ENCODE data around the gene BIVM. TPM values are rescaled to one million over a fixed set of nuclear protein-coding genes. Genes with fewer than 3 reads are reported as not detected.
"Not testable (repeated sequence)": the region's sequence is repeated elsewhere in the genome, so short reads cannot be mapped to it uniquely, and the experiment has no call there.

BIVM gene
- total RNA-seq, 2 experiments from 2014 or later = 28.8 to 32.1 TPM

DNA sequence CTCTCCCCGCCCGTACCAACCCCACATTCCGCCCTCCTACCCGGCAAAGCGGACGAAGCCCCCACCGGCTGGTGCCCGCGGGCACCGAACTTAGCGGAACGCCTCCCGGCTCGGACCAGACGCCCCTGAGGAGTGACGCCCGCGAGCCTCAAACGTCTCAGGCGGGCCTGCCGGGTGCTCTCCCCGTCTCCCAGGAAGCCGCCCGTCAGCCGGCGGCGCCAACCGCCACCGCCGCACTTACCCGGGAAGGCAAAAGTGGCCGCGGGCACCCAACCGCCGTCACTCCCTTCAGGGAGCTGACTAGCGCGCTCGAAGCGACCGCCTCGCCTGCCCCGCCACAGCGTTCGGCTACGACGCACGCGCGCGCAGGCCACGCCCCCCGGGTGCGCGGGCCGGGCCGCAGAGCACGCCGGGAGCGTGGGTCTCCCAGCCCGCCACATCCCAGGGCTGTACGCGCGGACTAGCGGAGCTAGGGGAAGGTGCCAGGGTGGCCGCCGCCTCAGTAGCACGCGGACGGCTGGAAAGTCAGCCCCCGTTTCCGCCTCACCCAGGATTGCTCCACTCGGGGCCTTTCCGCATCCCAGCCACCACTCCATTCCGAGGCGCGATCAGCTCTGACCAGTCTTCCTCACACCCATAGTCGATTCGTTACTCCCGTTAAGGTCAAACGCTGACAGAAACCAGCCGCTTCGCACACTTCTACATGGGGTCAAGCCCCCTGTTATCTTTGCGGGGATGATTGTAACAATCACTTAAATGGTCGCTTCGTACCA is 25.3 kb upstream of the BIVM start, which contains the start of gene TEX30:
Gene TEX30 (minus strand): TSS at position 346 of the 773 bp plus-strand sequence. CDS start 3,760 bp downstream, outside the sequence.
- POLR2A ChIA-PET = interaction anchor here (0.8 to 5.8 kb wide), 20 partner anchors 8 to 379 kb away, joined by 3 to 107 read pairs (median 4); partner anchors contain the start of genes BIVM, ERCC5, POGLUT2 and TPP2
- Mint-ChIP-seq H3K4me1 (peaks cover 61% of the 10 kb centered on the region), H3K27me3 (no peaks in the 10 kb centered on the region), H3K27ac (peak within 1 kb of the TSS; percentile 89), H3K4me3 (peak within 1 kb of the TSS; percentile 85), H3K36me3 (ENCODE audit: low read depth) (peaks cover 13% of the 10 kb centered on the region), H3K9me3 (no peaks in the 10 kb centered on the region)
- DNase-seq = peak; percentile 90
- CTCF ChIA-PET = interaction anchor here (0.7 to 3.8 kb wide), 14 partner anchors 11 to 182 kb away, joined by 3 to 37 read pairs (median 5); partner anchors contain the start of gene TPP2

DNA sequence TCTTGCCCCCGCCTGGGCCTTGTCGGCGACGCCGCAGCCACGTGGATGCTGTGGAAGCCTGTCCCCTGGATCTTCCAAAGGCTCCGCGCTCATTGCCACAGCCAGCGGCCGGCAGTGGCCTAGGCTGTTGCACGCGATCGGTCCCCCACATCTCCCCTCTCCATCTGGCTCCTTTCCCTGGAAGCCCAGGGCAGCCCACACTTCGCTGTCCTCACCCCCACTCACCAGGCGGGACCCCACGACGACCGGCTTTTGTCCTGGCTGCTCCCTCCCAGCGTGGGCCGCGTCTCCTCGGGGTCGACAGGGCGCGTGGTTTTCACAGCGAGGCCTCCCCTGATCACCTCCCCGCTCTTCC is 24.7 kb upstream of the BIVM start:
- ChIA-PET POLR2A (interaction anchor here (0.8 to 5.8 kb wide), 17 partner anchors 8 to 185 kb away, joined by 3 to 107 read pairs (median 6); partner anchors contain the start of genes BIVM, ERCC5, POGLUT2 and TPP2), CTCF (interaction anchor here (0.7 to 3.8 kb wide), 12 partner anchors 11 to 182 kb away, joined by 3 to 37 read pairs (median 5); partner anchors contain the start of gene TPP2)
- H3K36me3 Mint-ChIP-seq (ENCODE audit: low read depth) = peaks cover 13% of the 10 kb centered on the region
- H3K27ac Mint-ChIP-seq = peak overlapping the region; percentile 89
- H3K9me3 Mint-ChIP-seq = no peaks in the 10 kb centered on the region
- H3K4me3 Mint-ChIP-seq = peak overlapping the region; percentile 85
- H3K27me3 Mint-ChIP-seq = no peaks in the 10 kb centered on the region
- H3K4me1 Mint-ChIP-seq = peaks cover 64% of the 10 kb centered on the region
- no peak for DNase-seq

DNA sequence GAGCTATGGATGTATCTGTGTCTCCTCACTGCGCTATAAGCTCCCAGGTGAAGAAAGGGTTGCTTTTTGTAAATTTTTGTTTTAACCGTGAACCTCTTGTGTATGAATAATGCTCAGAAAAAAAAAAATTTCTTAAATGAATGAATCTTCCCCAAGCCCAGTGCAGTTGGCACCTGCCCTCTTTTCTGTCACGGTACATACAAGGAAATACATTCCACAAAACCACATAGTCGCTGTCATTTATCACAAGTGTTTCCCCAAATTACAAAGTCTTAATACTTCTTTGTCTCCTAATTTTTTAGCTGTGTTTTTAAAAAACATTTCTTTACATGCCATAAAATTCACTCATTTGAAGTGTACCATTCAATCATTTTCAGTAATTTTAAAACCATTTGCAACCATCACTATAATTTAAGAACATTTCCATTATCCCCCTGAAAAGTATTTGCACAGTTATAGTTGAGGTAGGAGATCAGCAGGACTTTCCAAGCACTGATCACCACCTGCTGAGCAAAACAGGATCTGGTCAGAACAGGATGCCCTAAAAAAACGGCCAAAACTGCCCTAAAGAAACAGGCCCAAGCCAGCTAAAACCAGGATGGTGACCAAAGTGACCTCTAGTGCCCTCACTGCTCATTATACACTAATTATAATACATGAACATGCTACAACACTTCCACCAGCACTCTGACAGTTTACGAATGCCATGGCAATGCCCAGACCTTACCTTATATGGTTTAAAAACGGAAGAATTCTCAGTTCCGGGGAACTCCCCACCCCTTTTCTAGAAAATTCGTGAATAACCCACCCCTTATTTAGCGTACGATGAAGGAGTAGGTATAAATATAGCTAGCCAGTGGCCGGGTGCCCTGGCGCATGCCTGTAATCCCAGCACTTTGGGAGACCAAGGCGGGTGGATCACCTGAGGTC is 24.1 kb upstream of the BIVM start:
- peaks cover 13% of the 10 kb centered on the region for H3K36me3 Mint-ChIP-seq (ENCODE audit: low read depth)
- H3K27me3 Mint-ChIP-seq = no peaks in the 10 kb centered on the region
- ChIA-PET POLR2A (interaction anchor here (1.5 to 5.8 kb wide), 10 partner anchors 10 to 182 kb away, joined by 5 to 107 read pairs (median 16); partner anchors contain the start of genes BIVM, ERCC5, POGLUT2 and TPP2), CTCF (interaction anchor here (1.2 to 3.8 kb wide), 4 partner anchors 10 to 183 kb away, joined by 6 to 37 read pairs (median 12); no protein-coding TSS in a partner anchor)
- H3K9me3 Mint-ChIP-seq = no peaks in the 10 kb centered on the region
- DNase-seq = no peak
- H3K4me1 Mint-ChIP-seq = peaks cover 68% of the 10 kb centered on the region
- peak overlapping the region; percentile 89 for H3K27ac Mint-ChIP-seq
- peak overlapping the region; percentile 85 for H3K4me3 Mint-ChIP-seq

DNA sequence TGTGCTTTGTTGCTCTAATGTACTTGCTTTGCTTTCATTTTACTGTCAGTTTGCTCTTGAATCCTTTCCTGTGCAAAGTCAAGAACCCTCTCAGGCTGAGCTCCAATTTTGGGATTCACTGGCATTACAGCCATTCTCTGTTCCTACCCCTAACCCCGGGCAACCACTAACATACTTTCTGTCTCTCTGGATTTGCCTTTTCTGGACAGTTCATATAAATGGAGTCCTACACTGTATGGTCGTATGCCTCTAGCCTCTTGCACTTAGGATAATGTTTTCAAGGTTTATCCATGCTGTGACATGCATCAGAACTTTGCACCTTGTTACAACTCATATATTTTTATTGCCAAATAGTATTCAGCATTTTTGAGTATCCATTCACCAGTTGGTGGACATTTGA is 22.6 kb upstream of the BIVM start:
- ChIA-PET CTCF (interaction anchor here (0.9 to 1.1 kb wide), 2 partner anchors 24 to 185 kb away, joined by 4 read pairs; no protein-coding TSS in a partner anchor), POLR2A (interaction anchor here (1.7 to 3.8 kb wide), 2 partner anchors 69 to 180 kb away, joined by 6 to 66 read pairs; partner anchors contain the start of genes ERCC5 and TPP2)
- H3K27ac Mint-ChIP-seq = no peak overlapping the region
- H3K4me3 Mint-ChIP-seq = no peak overlapping the region
- peaks cover 2% of the 10 kb centered on the region for H3K9me3 Mint-ChIP-seq
- H3K27me3 Mint-ChIP-seq = no peaks in the 10 kb centered on the region
- peaks cover 68% of the 10 kb centered on the region for H3K4me1 Mint-ChIP-seq
- peaks cover 17% of the 10 kb centered on the region for H3K36me3 Mint-ChIP-seq (ENCODE audit: low read depth)
- no peak for DNase-seq

DNA sequence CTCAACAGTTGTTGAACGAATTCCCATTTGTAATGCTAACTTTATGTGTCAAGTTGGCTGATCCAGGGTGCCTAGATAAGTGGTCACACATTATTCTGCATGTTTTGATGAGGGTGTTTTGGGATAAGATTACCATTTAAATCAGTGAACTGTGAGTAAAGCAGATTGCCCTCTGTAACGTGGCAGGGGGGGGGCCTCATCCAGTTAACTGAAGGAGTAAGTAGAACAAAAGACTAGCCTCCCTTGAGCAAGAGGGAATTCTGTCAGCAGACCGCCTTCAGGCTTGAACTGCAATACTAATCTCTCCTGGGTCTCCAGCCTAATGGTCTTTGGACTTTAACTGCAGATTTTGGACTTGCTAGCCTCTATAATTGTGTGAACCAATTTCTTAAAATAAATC is 21.2 kb upstream of the BIVM start:
- H3K4me1 Mint-ChIP-seq = peaks cover 55% of the 10 kb centered on the region
- ChIA-PET POLR2A (no interaction called here), CTCF (interaction anchor here (1.5 kb wide), 1 partner anchor 185 kb away, joined by 3 read pairs; no protein-coding TSS in a partner anchor)
- H3K27me3 Mint-ChIP-seq = no peaks in the 10 kb centered on the region
- DNase-seq = no peak
- peaks cover 25% of the 10 kb centered on the region for H3K36me3 Mint-ChIP-seq (ENCODE audit: low read depth)
- peaks cover 11% of the 10 kb centered on the region for H3K9me3 Mint-ChIP-seq
- no peak overlapping the region for H3K27ac Mint-ChIP-seq
- H3K4me3 Mint-ChIP-seq = no peak overlapping the region

DNA sequence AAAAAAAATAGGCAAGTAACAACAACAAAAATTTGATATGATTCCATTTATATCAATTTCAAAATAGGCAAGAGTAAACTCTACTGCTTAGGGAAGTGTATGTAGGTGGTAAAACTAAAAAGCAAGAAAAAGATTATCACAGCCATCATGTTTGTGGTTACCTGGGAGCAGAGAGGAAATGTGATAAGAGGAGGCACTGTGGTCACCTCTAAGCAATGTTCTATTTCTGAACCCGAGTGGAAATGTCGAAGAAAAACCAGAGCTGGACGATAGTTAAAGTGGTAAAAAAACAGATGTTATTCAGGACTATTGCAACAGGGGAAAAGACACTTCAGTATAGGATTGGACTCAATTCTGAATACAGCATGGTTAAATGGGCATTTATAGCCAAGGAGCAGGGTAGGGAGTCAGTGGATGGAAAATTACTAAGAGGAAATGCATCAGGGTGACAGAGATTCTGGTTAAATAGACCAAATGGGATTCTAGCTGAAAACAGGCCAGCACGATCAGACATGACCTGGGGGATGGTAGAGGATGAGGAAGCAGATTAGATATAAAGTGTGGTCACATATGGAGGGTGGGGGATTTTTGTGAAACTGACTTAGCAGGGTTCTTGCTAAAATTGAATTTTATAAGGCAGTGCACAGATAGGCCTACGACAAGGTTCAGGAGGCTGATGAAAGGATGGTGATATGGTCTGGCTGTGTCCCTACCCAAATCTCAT is 19.3 kb upstream of the BIVM start:
- no peaks in the 10 kb centered on the region for H3K27me3 Mint-ChIP-seq
- peak overlapping the region; percentile 56 for H3K4me3 Mint-ChIP-seq
- peaks cover 12% of the 10 kb centered on the region for H3K9me3 Mint-ChIP-seq
- peak overlapping the region; percentile 98 for H3K27ac Mint-ChIP-seq
- CTCF ChIA-PET = interaction anchor here (1.3 kb wide), 1 partner anchor 188 kb away, joined by 3 read pairs; no protein-coding TSS in a partner anchor
- peaks cover 45% of the 10 kb centered on the region for H3K4me1 Mint-ChIP-seq
- POLR2A ChIA-PET = interaction anchor here (0.9 to 1.9 kb wide), 6 partner anchors 9 to 183 kb away, joined by 3 to 12 read pairs (median 6); partner anchors contain the start of genes BIVM, ERCC5, POGLUT2 and TPP2
- peak; percentile 39 for DNase-seq
- H3K36me3 Mint-ChIP-seq (ENCODE audit: low read depth) = peaks cover 35% of the 10 kb centered on the region

DNA sequence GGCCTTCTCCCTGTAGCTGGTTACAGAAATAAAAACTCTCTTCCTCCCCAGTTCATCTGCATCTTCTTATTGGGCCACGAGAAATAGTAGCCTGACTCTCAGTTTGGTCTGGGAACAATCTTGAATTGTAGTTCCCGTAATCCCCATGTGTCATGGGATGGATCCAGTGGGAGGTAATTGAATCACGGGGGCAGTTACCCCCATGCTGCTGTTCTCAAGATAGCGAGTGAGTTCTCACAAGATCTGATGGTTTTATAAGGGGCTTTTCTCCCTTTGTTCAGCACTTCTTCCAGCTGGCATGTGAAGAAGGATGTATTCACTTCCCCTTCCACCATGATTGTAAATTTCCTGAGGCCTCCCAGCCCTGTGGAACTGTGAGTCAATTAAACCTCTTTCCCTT is 18.3 kb upstream of the BIVM start:
- H3K27me3 Mint-ChIP-seq, DNase-seq, H3K4me3 Mint-ChIP-seq: not testable (repeated sequence)
- peaks cover 40% of the 10 kb centered on the region for H3K4me1 Mint-ChIP-seq
- POLR2A ChIA-PET = interaction anchor here (1.0 to 1.9 kb wide), 3 partner anchors 17 to 184 kb away, joined by 4 to 12 read pairs (median 4); partner anchors contain the start of gene TPP2
- CTCF ChIA-PET = interaction anchor here (1.3 kb wide), 1 partner anchor 189 kb away, joined by 3 read pairs; no protein-coding TSS in a partner anchor
- H3K36me3 Mint-ChIP-seq (ENCODE audit: low read depth) = peaks cover 42% of the 10 kb centered on the region
- peaks cover 12% of the 10 kb centered on the region for H3K9me3 Mint-ChIP-seq
- peak overlapping the region; percentile 98 for H3K27ac Mint-ChIP-seq

DNA sequence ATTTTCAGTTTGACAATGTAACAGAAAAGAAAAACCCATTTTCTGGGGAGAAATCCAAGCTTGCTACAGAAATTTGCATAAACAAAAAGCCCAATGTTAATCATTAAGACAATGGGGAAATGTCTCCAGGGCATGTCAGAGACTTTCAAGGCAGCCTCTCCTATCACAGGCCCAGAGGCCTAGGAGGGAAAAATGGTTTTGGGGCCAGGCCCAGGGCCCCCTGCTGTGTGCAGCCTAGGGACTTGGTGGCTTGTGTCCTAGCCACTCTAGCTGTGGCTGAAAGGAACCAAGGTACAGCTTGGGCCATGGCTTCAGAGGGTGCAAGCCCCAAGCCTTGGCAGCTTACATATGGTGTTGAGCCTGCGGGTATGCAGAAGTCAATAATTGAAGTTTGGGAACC is 17.3 kb upstream of the BIVM start:
- H3K27ac Mint-ChIP-seq = no peak overlapping the region
- ChIA-PET POLR2A (interaction anchor here (1.3 to 1.7 kb wide), 2 partner anchors 8 to 185 kb away, joined by 3 to 8 read pairs; partner anchors contain the start of gene TEX30), CTCF (interaction anchor here (1.0 to 1.3 kb wide), 2 partner anchors 11 to 18 kb away, joined by 3 read pairs; no protein-coding TSS in a partner anchor)

DNA sequence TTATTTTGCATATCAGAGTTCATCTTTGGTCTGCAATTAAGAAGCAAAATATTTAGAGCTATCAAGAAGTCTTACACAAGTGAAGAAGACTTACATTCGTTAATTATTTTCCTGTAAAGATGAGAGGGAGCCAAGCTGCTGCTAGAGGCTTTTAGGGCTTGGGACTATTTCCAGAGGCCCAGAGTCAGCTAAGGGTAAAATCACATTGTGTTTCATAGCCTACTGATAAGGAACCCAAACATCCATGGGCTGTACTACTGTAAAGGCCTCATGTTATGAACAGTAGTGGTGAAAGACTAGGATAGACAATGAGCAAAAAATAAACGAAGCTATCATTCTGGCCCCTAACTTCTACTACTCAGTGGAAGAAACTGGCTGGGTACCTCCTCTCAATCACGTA is 14.4 kb upstream of the BIVM start:
- no peaks in the 10 kb centered on the region for H3K27me3 Mint-ChIP-seq
- H3K9me3 Mint-ChIP-seq = peaks cover 12% of the 10 kb centered on the region
- ChIA-PET CTCF (interaction anchor here (1.0 to 2.0 kb wide), 4 partner anchors 10 to 16 kb away, joined by 3 to 7 read pairs (median 4); partner anchors contain the start of gene TEX30), POLR2A (interaction anchor here (1.3 to 2.7 kb wide), 2 partner anchors 11 to 14 kb away, joined by 4 to 17 read pairs; partner anchors contain the start of genes BIVM, POGLUT2 and TEX30)
- H3K27ac Mint-ChIP-seq = no peak overlapping the region
- DNase-seq = no peak
- H3K36me3 Mint-ChIP-seq (ENCODE audit: low read depth) = peaks cover 72% of the 10 kb centered on the region
- no peak overlapping the region for H3K4me3 Mint-ChIP-seq
- H3K4me1 Mint-ChIP-seq = peaks cover 22% of the 10 kb centered on the region

More for the DNA sequence above, 17.3 kb upstream of the BIVM start:
- Mint-ChIP-seq H3K4me3 (no peak overlapping the region), H3K27me3 (no peaks in the 10 kb centered on the region), H3K9me3 (peaks cover 12% of the 10 kb centered on the region), H3K4me1 (peaks cover 37% of the 10 kb centered on the region), H3K36me3 (ENCODE audit: low read depth) (peaks cover 49% of the 10 kb centered on the region)
- no peak for DNase-seq

DNA sequence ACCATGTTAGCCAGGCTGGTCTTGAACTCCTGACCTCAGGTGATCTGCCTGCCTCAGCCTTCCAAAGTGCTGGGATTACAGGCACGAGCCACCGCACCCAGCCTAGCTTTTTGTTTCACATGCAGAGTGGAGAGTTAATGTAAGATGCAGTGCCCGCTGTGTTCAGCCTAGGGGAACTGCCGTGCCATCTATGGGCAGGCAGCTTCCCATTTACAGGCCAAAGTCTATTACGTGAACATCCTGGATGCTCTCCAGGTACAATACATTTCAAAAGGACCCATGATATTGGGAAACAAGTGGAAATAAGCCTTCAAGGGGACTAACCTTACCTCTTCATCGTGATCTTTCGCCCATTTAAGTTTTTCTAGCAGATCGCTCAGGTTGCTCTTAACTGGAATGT is 10.2 kb upstream of the BIVM start:
- CTCF ChIA-PET = no interaction called here
- no peaks in the 10 kb centered on the region for H3K27me3 Mint-ChIP-seq
- no peaks in the 10 kb centered on the region for H3K4me1 Mint-ChIP-seq
- POLR2A ChIA-PET = interaction anchor here (0.8 to 3.9 kb wide), 4 partner anchors 9 to 56 kb away, joined by 3 to 16 read pairs (median 4); partner anchors contain the start of genes ERCC5 and TEX30
- no peaks in the 10 kb centered on the region for H3K9me3 Mint-ChIP-seq
- DNase-seq = no peak
- peaks cover 64% of the 10 kb centered on the region for H3K36me3 Mint-ChIP-seq (ENCODE audit: low read depth)
- no peak overlapping the region for H3K4me3 Mint-ChIP-seq
- no peak overlapping the region for H3K27ac Mint-ChIP-seq

DNA sequence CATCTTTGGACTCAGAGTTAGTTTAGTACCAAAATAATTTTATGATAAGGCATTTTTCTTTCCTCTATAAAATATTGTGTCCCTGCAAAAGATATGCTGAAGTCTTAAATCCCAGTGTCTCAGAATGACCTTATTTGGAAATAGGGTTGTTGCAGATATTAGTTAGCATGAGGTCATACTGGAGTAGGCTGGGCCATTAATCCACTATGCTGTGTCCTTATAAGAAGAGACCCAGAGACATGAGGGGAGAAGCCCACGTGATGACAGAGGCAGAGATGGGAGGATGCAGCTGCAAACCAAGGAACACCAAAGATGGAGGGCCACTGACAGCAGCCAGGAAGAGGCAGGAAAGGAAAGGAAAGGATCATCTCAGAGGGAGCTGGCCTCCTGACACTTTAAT is 6.5 kb upstream of the BIVM start:
- no peak overlapping the region for H3K4me3 Mint-ChIP-seq
- H3K27ac Mint-ChIP-seq = no peak overlapping the region
- peaks cover 8% of the 10 kb centered on the region for H3K4me1 Mint-ChIP-seq
- no peaks in the 10 kb centered on the region for H3K9me3 Mint-ChIP-seq
- H3K27me3 Mint-ChIP-seq = no peaks in the 10 kb centered on the region
- DNase-seq = no peak
- ChIA-PET CTCF (interaction anchor here (0.9 to 1.4 kb wide), 2 partner anchors 11 to 56 kb away, joined by 3 to 4 read pairs; no protein-coding TSS in a partner anchor), POLR2A (interaction anchor here (0.8 to 1.3 kb wide), 2 partner anchors 19 to 53 kb away, joined by 3 to 6 read pairs; partner anchors contain the start of genes ERCC5 and TEX30)
- H3K36me3 Mint-ChIP-seq (ENCODE audit: low read depth) = peaks cover 48% of the 10 kb centered on the region

All from activated CD4-positive, alpha-beta memory T cell treated with anti-CD3 and anti-CD28 coated beads, Interleukin-2, amount 10 ng/mL, durations not matched to agents 7 days and 5 days (primary cell).